Renal pelvis (tissue), 4 donors: ENCODE measurements around the gene TMEM267. TPM values are rescaled to one million over a fixed set of nuclear protein-coding genes. Genes with fewer than 3 reads are reported as not detected.
"Not testable (repeated sequence)": the region's sequence is repeated elsewhere in the genome, so short reads cannot be mapped to it uniquely, and the experiment has no call there.

Experiments
- DNase-seq: peaks from one replicate; pipeline ENCODE4 v3.0.0-alpha.2; 2013
- polyA plus RNA-seq, 3 donors: library from polyadenylated mRNA; unstranded; fragments of 120-200 nt; gene quantifications; one replicate each; pipeline ENCODE4 v1.2.1, GENCODE V29; 2013; ENCODE audit not compliant: insufficient read length in 3 of 3

The TMEM267 gene
- polyA plus RNA-seq, 3 donors = 16.4 to 21.4 (median 18.0) TPM

GRCh38 chr5:43469671-43470391 is 13.8 kb downstream of the TMEM267 start:
- no peak for DNase-seq

GRCh38 chr5:43467100-43467499 is 16.6 kb downstream of the TMEM267 start:
- no peak for DNase-seq

GRCh38 chr5:43465455-43465854 is 18.2 kb downstream of the TMEM267 start:
- not testable (repeated sequence) for DNase-seq

GRCh38 chr5:43461066-43461465 is 22.6 kb downstream of the TMEM267 start:
- DNase-seq = no peak

- DNase-seq = no peak
Observed at GRCh38 chr5:43456556-43456955, 27.1 kb downstream of the TMEM267 start.

GRCh38 chr5:43441575-43441974 is 42.1 kb downstream of the TMEM267 start:
- DNase-seq = not testable (repeated sequence)

GRCh38 chr5:43437062-43437660 is 46.5 kb downstream of the TMEM267 start:
- DNase-seq = no peak

- DNase-seq = no peak
Observed at GRCh38 chr5:43433382-43433781, 50.3 kb downstream of the TMEM267 start.

GRCh38 chr5:43432486-43433375 is 50.9 kb downstream of the TMEM267 start:
- no peak for DNase-seq

GRCh38 chr5:43429706-43430105 is 54.0 kb downstream of the TMEM267 start:
- DNase-seq = no peak

GRCh38 chr5:43429016-43429415 is 54.6 kb downstream of the TMEM267 start:
- DNase-seq = no peak

GRCh38 chr5:43427306-43427705 is 56.4 kb downstream of the TMEM267 start:
- no peak for DNase-seq

- DNase-seq = no peak
Observed at GRCh38 chr5:43425983-43426382, 57.7 kb downstream of the TMEM267 start.

GRCh38 chr5:43423086-43423485 is 60.6 kb downstream of the TMEM267 start:
- not testable (repeated sequence) for DNase-seq

GRCh38 chr5:43422143-43422542 is 61.5 kb downstream of the TMEM267 start:
- peak; percentile 77 for DNase-seq

GRCh38 chr5:43421450-43422133 is 62.1 kb downstream of the TMEM267 start:
- no peak for DNase-seq

GRCh38 chr5:43420241-43420640 is 63.4 kb downstream of the TMEM267 start:
- no peak for DNase-seq

- DNase-seq = no peak
Observed at GRCh38 chr5:43418561-43418960, 65.1 kb downstream of the TMEM267 start.

GRCh38 chr5:43416803-43417394 is 66.8 kb downstream of the TMEM267 start:
- DNase-seq = no peak

GRCh38 chr5:43415935-43416802 is 67.5 kb downstream of the TMEM267 start:
- DNase-seq = no peak

- no peak for DNase-seq
Observed at GRCh38 chr5:43413966-43414365, 69.7 kb downstream of the TMEM267 start.
